H9 (cell line): Measurements from ENCODE around the gene RGS16. TPM values are rescaled to one million over a fixed set of nuclear protein-coding genes. Genes with fewer than 3 reads are reported as not detected.

Experiments used
- DNase-seq: peaks from one replicate; pipeline ENCODE4 v3.0.0-alpha.2; 2017
- H2AFZ ChIP-seq: one replicate; pipeline ENCODE4 v1.6.1; 2013; ENCODE audit warnings: mild to moderate bottlenecking, low read length, control low read depth, moderate library complexity
- H2AK5ac ChIP-seq: 2 replicates; pipeline ENCODE4 v1.6.1; 2013; ENCODE audit warnings: low read length, control low read depth, mixed read lengths; ENCODE audit not compliant: insufficient read length
- H2BK120ac ChIP-seq: one replicate; pipeline ENCODE4 v1.6.1; 2013; ENCODE audit warnings: low read depth, mild to moderate bottlenecking, low read length, control low read depth, inconsistent platforms; ENCODE audit not compliant: poor library complexity, severe bottlenecking
- H2BK12ac ChIP-seq: 2 replicates; pipeline ENCODE4 v1.6.1; 2013; ENCODE audit warnings: low read length, control low read depth, mixed read lengths, low read depth; ENCODE audit not compliant: insufficient read length
- H2BK15ac ChIP-seq: 2 replicates; pipeline ENCODE4 v1.6.1; 2013; ENCODE audit warnings: low read depth, low read length, control low read depth
- H2BK20ac ChIP-seq: one replicate; pipeline ENCODE4 v1.6.1; 2013; ENCODE audit warnings: low read depth, mild to moderate bottlenecking, low read length, control low read depth, inconsistent platforms; ENCODE audit not compliant: poor library complexity, severe bottlenecking
- H2BK5ac ChIP-seq: 2 replicates; pipeline ENCODE4 v1.6.1; 2013; ENCODE audit warnings: low read length, control low read depth, mixed read lengths; ENCODE audit not compliant: insufficient read length
- H3K14ac ChIP-seq: 2 replicates; pipeline ENCODE4 v1.6.1; 2013; ENCODE audit warnings: low read length, control low read depth; ENCODE audit not compliant: insufficient read depth
- H3K18ac ChIP-seq: 2 replicates; pipeline ENCODE4 v1.6.1; 2013; ENCODE audit warnings: low read depth, mild to moderate bottlenecking, mixed read lengths, low read length, control low read depth; ENCODE audit not compliant: insufficient read length
- H3K23ac ChIP-seq: 2 replicates; pipeline ENCODE4 v1.6.1; 2013; ENCODE audit warnings: low read length, control low read depth, mixed read lengths, low read depth; ENCODE audit not compliant: insufficient read length
- H3K23me2 ChIP-seq: 2 replicates; pipeline ENCODE4 v1.6.1; 2013; ENCODE audit warnings: low read depth, mild to moderate bottlenecking, mixed read lengths, low read length, control low read depth; ENCODE audit not compliant: insufficient read length, poor library complexity, severe bottlenecking
- H3K27ac ChIP-seq: 2 replicates; pipeline ENCODE4 v1.5.1; 2013; ENCODE audit warnings: low read length, control low read depth, mixed read lengths, low read depth; ENCODE audit not compliant: insufficient read length
- H3K27me3 ChIP-seq: 2 replicates; pipeline ENCODE4 v1.6.1; 2013; ENCODE audit warnings: low read length, control low read depth, inconsistent platforms; ENCODE audit not compliant: insufficient read depth
- H3K4ac ChIP-seq: 2 replicates; pipeline ENCODE4 v1.6.1; 2013; ENCODE audit warnings: low read depth, mild to moderate bottlenecking, control low read depth, inconsistent platforms, low read length, moderate library complexity
- H3K4me1 ChIP-seq: 2 replicates; pipeline ENCODE4 v1.6.1; 2013; ENCODE audit warnings: low read length, control low read depth, inconsistent platforms; ENCODE audit not compliant: insufficient read depth
- H3K4me2 ChIP-seq: 2 replicates; pipeline ENCODE4 v1.6.1; 2013; ENCODE audit warnings: low read length, control low read depth, mixed read lengths; ENCODE audit not compliant: insufficient read length, insufficient read depth
- H3K56ac ChIP-seq: 2 replicates; pipeline ENCODE4 v1.6.1; 2013; ENCODE audit warnings: low read depth, mild to moderate bottlenecking, mixed read lengths, low read length, control low read depth; ENCODE audit not compliant: insufficient read length
- H3K79me1 ChIP-seq: 2 replicates; pipeline ENCODE4 v1.6.1; 2013; ENCODE audit warnings: low read depth, mild to moderate bottlenecking, moderate library complexity, low read length, control low read depth, inconsistent platforms; ENCODE audit not compliant: insufficient read depth, poor library complexity, severe bottlenecking
- H3K79me2 ChIP-seq: 2 replicates; pipeline ENCODE4 v1.6.1; 2013; ENCODE audit warnings: low read length, control low read depth, inconsistent platforms; ENCODE audit not compliant: insufficient read depth
- H3K9ac ChIP-seq: 2 replicates; pipeline ENCODE4 v1.6.1; 2013; ENCODE audit warnings: low read length, control low read depth, mixed read lengths; ENCODE audit not compliant: insufficient read length; ENCODE audit errors: extremely low read depth
- H3K9me3 ChIP-seq: one replicate; pipeline ENCODE4 v1.6.1; 2013; ENCODE audit warnings: low read depth, low read length, inconsistent platforms; ENCODE audit not compliant: control insufficient read depth
- H3T11ph ChIP-seq: one replicate; pipeline ENCODE4 v1.6.1; 2013; ENCODE audit warnings: mild to moderate bottlenecking, low read length, control low read depth, inconsistent platforms
- H4K20me1 ChIP-seq: one replicate; pipeline ENCODE4 v1.6.1; 2013; ENCODE audit not compliant: control insufficient read depth, insufficient read length, insufficient read depth
- H4K5ac ChIP-seq: 2 replicates; pipeline ENCODE4 v1.6.1; 2013; ENCODE audit warnings: low read depth, mild to moderate bottlenecking, mixed read lengths, low read length, control low read depth; ENCODE audit not compliant: insufficient read length
- H4K8ac ChIP-seq: replicated peaks from 2 replicates; pipeline ENCODE4 v1.6.1; 2013; ENCODE audit warnings: low read length, control low read depth, mixed read lengths, low read depth; ENCODE audit not compliant: insufficient read length
- H4K91ac ChIP-seq: 2 replicates; pipeline ENCODE4 v1.6.1; 2013; ENCODE audit warnings: low read depth, mild to moderate bottlenecking, moderate library complexity, mixed read lengths, low read length, control low read depth; ENCODE audit not compliant: insufficient read length
- H3K27ac Mint-ChIP-seq, 3 experiments: 2 replicates in 2 of 3; 3 replicates in 1 of 3; pipeline ENCODE4 v1.8.0; 2020 to 2021; ENCODE audit warnings: mixed read lengths in 3 of 3, mild to moderate bottlenecking in 1 of 3, moderate library complexity in 1 of 3
- H3K27me3 Mint-ChIP-seq: 2 replicates; pipeline ENCODE4 v1.8.0; 2021; ENCODE audit warnings: low read depth, mild to moderate bottlenecking, moderate library complexity, mixed read lengths
- H3K36me3 Mint-ChIP-seq, 3 experiments: 2 replicates in 2 of 3; 3 replicates in 1 of 3; pipeline ENCODE4 v1.8.0; 2020 to 2021; ENCODE audit warnings: low read depth in 3 of 3, mixed read lengths in 3 of 3; ENCODE audit not compliant: insufficient read depth in 1 of 3
- H3K4me1 Mint-ChIP-seq, 2 experiments: 2 replicates each; pipeline ENCODE4 v1.8.0; 2020; ENCODE audit warnings: mixed read lengths in 2 of 2
- H3K4me3 Mint-ChIP-seq, 2 experiments: 2 replicates in 1 of 2; 3 replicates in 1 of 2; pipeline ENCODE4 v1.8.0; 2020 to 2021; ENCODE audit warnings: mild to moderate bottlenecking in 2 of 2, mixed read lengths in 2 of 2, moderate library complexity in 1 of 2
- H3K9me3 Mint-ChIP-seq, 2 experiments: 2 replicates in 1 of 2; 3 replicates in 1 of 2; pipeline ENCODE4 v1.8.0; 2020; ENCODE audit warnings: mild to moderate bottlenecking in 2 of 2, mixed read lengths in 2 of 2, moderate library complexity in 1 of 2
- WGBS: extraction: QIAGEN DNeasy Blood & Tissue Kit; methylation state at CpG from one replicate; pipeline ENCODE4 v1.1.7; 2013; ENCODE audit warnings: missing lambda C conversion rate, low lambda C conversion rate, mixed read lengths; ENCODE audit not compliant: insufficient read length; ENCODE audit errors: extremely low coverage; 5-methylcytosine and 5-hydroxymethylcytosine counted together
- total RNA-seq: library from RNA; stranded (reverse); gene quantifications from 2 replicates; pipeline ENCODE4 v1.2.1, GENCODE V29; 2021
- TF ChIP-seq, protein P1 (sequence below): fragments of 200-600 bp; sonication (generic); conservative IDR thresholded peaks from 3 replicates; pipeline ENCODE4 v1.8.0; 2021; ENCODE audit warnings: antibody characterized with exemption, mild to moderate bottlenecking

The RGS16 gene
- total RNA-seq, 1 experiment from 2014 or later = 6.9 TPM

DNA sequence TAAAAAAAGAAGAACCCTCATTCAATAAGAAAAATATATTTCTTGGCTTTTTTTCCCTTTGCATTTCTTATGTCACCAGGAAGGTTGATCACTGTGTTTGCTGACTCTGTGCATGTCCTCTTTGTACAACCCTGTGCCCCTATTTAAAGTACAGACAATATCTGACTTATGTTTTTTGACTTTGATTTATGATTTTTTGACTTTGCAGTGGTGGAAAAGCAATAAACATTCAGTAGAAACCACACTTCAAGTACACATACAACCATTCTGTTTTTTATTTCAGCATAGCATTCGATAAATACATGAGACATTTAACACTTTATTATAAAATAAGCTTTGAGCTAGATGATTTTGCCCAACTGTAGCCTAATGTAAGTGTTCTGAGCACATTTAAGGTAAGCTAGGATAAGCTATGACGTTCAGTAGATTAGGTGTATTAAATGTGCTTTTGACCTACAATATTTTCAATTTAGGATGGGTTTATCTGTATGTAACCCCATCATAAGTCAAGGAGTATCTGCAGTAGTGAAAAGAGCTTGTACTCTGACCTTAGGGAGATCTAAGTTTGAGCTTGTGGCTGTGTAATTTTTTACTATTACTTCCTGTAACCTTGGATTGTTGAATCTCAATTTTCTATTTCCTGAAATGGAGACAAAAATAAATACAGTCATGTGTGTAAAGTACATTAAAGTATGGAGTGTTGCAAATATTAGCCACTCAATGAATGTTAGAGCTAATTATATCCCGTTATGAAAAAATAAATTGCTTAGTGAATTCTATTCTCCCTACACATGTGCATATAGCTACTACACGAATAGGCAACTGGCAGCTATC lies 16.3 kb downstream of the RGS16 start:
- Histone ChIP-seq H3K9ac (no peak overlapping the region), H2AFZ (no peak overlapping the region), H3K4me2 (no peak overlapping the region)

More for the DNA sequence above, 16.3 kb downstream of the RGS16 start:
- H2BK5ac ChIP-seq = no peak overlapping the region
- no peak overlapping the region for H4K5ac ChIP-seq
- Mint-ChIP-seq H3K27me3 (peaks cover 2% of the 10 kb centered on the region; the same call in 1 of the 2 replicates), H3K36me3 (no peaks in the 10 kb centered on the region; a peak in 2 of 7 replicates), H3K27ac (no peak overlapping the region), H3K4me1 (peaks cover 13 to 15% of the 10 kb centered on the region in 2 experiments), H3K9me3 (peaks cover 2 to 5% of the 10 kb centered on the region in 2 experiments; a peak in 1 of 5 replicates), H3K4me3 (peak overlapping the region in 1 of 2 experiments; percentile 71; a peak in 1 of 5 replicates)
- H3K4ac ChIP-seq = no peak overlapping the region
- H2BK20ac ChIP-seq = no peak overlapping the region
- no peaks in the 10 kb centered on the region for H3K79me1 ChIP-seq
- no peak overlapping the region for H3K14ac ChIP-seq
- no peak overlapping the region for H3K56ac ChIP-seq
- WGBS = no CpG with 5 or more reads among the region's 4 CpGs
- no peak overlapping the region for H3T11ph ChIP-seq
- no peaks in the 10 kb centered on the region; the same call in 1 of the 2 replicates for H3K4me1 ChIP-seq
- no peak overlapping the region for H2AK5ac ChIP-seq
- no peaks in the 10 kb centered on the region for H3K27me3 ChIP-seq
- H3K23me2 ChIP-seq = peaks cover 4% of the 10 kb centered on the region
- H2BK15ac ChIP-seq = no peak overlapping the region
- H4K91ac ChIP-seq = no peak overlapping the region
- no peak for DNase-seq
- no peaks in the 10 kb centered on the region for H4K20me1 ChIP-seq
- H3K79me2 ChIP-seq = no peaks in the 10 kb centered on the region
- TF ChIP-seq, protein P1, sequence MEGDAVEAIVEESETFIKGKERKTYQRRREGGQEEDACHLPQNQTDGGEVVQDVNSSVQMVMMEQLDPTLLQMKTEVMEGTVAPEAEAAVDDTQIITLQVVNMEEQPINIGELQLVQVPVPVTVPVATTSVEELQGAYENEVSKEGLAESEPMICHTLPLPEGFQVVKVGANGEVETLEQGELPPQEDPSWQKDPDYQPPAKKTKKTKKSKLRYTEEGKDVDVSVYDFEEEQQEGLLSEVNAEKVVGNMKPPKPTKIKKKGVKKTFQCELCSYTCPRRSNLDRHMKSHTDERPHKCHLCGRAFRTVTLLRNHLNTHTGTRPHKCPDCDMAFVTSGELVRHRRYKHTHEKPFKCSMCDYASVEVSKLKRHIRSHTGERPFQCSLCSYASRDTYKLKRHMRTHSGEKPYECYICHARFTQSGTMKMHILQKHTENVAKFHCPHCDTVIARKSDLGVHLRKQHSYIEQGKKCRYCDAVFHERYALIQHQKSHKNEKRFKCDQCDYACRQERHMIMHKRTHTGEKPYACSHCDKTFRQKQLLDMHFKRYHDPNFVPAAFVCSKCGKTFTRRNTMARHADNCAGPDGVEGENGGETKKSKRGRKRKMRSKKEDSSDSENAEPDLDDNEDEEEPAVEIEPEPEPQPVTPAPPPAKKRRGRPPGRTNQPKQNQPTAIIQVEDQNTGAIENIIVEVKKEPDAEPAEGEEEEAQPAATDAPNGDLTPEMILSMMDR = no peak
- H3K27ac ChIP-seq = no peak overlapping the region
- no peaks in the 10 kb centered on the region for H3K9me3 ChIP-seq
- no peak overlapping the region for H4K8ac ChIP-seq
- no peak overlapping the region for H3K23ac ChIP-seq
- no peak overlapping the region for H2BK120ac ChIP-seq
- no peak overlapping the region for H3K18ac ChIP-seq
- no peak overlapping the region for H2BK12ac ChIP-seq
